DOHH2 (cell line): ENCODE measurements around the gene SMIM45.

Experiments used
- H3F3A ChIP-seq: fragments of 200-600 bp; sonication (generic), shearing (Covaris generic); 2 replicates; pipeline ENCODE4 v1.6.0; 2016; ENCODE audit warnings: antibody characterized with exemption, mild to moderate bottlenecking; ENCODE audit not compliant: control insufficient read depth, insufficient read depth
- H3K27ac ChIP-seq: fragments of 200-600 bp; sonication (generic); 2 replicates; pipeline ENCODE4 v1.5.1; 2014; ENCODE audit warnings: low read depth, mild to moderate bottlenecking, low read length, moderate library complexity
- H3K27me3 ChIP-seq: fragments of 200-600 bp; sonication (generic); 2 replicates; pipeline ENCODE4 v1.6.1; 2014; ENCODE audit warnings: mild to moderate bottlenecking, low read length, mixed read lengths; ENCODE audit not compliant: control insufficient read depth
- H3K36me3 ChIP-seq: fragments of 200-600 bp; sonication (generic); 2 replicates; pipeline ENCODE4 v1.6.1; 2014; ENCODE audit warnings: mild to moderate bottlenecking, low read length, moderate library complexity, mixed read lengths; ENCODE audit not compliant: control insufficient read depth
- H3K4me1 ChIP-seq: fragments of 200-600 bp; sonication (generic); 2 replicates; pipeline ENCODE4 v1.6.1; 2014; ENCODE audit warnings: mild to moderate bottlenecking, low read length, mixed read lengths; ENCODE audit not compliant: control insufficient read depth
- H3K4me2 ChIP-seq: fragments of 200-600 bp; sonication (generic); 2 replicates; pipeline ENCODE4 v1.6.0; 2014; ENCODE audit warnings: mild to moderate bottlenecking, low read length, moderate library complexity
- H3K4me3 ChIP-seq: fragments of 200-600 bp; sonication (generic); 2 replicates; pipeline ENCODE4 v1.5.1; 2014; ENCODE audit warnings: mild to moderate bottlenecking, low read length, mixed read lengths
- H3K79me2 ChIP-seq: fragments of 200-600 bp; sonication (generic); 2 replicates; pipeline ENCODE4 v1.6.1; 2014; ENCODE audit warnings: mild to moderate bottlenecking, low read length, mixed read lengths; ENCODE audit not compliant: control insufficient read depth
- H3K9me2 ChIP-seq: fragments of 200-600 bp; sonication (generic); replicated peaks from 2 replicates; pipeline ENCODE4 v1.6.1; 2014; ENCODE audit warnings: mild to moderate bottlenecking, low read length, mixed read lengths; ENCODE audit not compliant: control insufficient read depth
- H3K9me3 ChIP-seq: fragments of 200-600 bp; sonication (generic); 2 replicates; pipeline ENCODE4 v1.6.1; 2014; ENCODE audit warnings: antibody characterized with exemption, low read length, mixed read lengths; ENCODE audit not compliant: control insufficient read depth, insufficient read depth
- H4K20me1 ChIP-seq: fragments of 200-600 bp; sonication (generic); 2 replicates; pipeline ENCODE4 v1.6.0; 2014; ENCODE audit warnings: low read depth, mild to moderate bottlenecking, antibody characterized with exemption, low read length, moderate library complexity; ENCODE audit not compliant: control insufficient read depth, insufficient read depth
- EZH2phosphoT487 ChIP-seq: fragments of 200-600 bp; sonication (generic); IDR thresholded peaks from 2 replicates; pipeline ENCODE4 v1.6.1; 2017; ENCODE audit warnings: borderline replicate concordance, mild to moderate bottlenecking, antibody characterized with exemption, low read length, moderate library complexity, mixed read lengths
- TF ChIP-seq, protein P1 (sequence below): fragments of 200-600 bp; sonication (generic); IDR thresholded peaks from one replicate; pipeline ENCODE4 v1.5.1; 2014; ENCODE audit warnings: antibody characterized with exemption, mild to moderate bottlenecking, low read depth, low read length; ENCODE audit not compliant: poor library complexity, severe bottlenecking

SMIM45 gene

GRCh38 chr22:41952713-41953112, 763 bp downstream of the SMIM45 start:
- no peaks in the 10 kb centered on the region for H4K20me1 ChIP-seq
- peak overlapping the region; percentile 60 for H3K27ac ChIP-seq
- H3K36me3 ChIP-seq = no peaks in the 10 kb centered on the region
- H3K4me1 ChIP-seq = peaks cover 83% of the 10 kb centered on the region
- peaks cover 23% of the 10 kb centered on the region for H3F3A ChIP-seq
- H3K27me3 ChIP-seq = no peaks in the 10 kb centered on the region
- peak overlapping the region; percentile 46 for H3K4me3 ChIP-seq
- H3K4me2 ChIP-seq = peak overlapping the region; percentile 75
- TF ChIP-seq, protein P1, sequence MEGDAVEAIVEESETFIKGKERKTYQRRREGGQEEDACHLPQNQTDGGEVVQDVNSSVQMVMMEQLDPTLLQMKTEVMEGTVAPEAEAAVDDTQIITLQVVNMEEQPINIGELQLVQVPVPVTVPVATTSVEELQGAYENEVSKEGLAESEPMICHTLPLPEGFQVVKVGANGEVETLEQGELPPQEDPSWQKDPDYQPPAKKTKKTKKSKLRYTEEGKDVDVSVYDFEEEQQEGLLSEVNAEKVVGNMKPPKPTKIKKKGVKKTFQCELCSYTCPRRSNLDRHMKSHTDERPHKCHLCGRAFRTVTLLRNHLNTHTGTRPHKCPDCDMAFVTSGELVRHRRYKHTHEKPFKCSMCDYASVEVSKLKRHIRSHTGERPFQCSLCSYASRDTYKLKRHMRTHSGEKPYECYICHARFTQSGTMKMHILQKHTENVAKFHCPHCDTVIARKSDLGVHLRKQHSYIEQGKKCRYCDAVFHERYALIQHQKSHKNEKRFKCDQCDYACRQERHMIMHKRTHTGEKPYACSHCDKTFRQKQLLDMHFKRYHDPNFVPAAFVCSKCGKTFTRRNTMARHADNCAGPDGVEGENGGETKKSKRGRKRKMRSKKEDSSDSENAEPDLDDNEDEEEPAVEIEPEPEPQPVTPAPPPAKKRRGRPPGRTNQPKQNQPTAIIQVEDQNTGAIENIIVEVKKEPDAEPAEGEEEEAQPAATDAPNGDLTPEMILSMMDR = no peak
- TF ChIP-seq EZH2phosphoT487 = no peak
- H3K9me3 ChIP-seq = no peaks in the 10 kb centered on the region
- peaks cover 38% of the 10 kb centered on the region for H3K79me2 ChIP-seq
- H3K9me2 ChIP-seq = no peaks in the 10 kb centered on the region

DNA sequence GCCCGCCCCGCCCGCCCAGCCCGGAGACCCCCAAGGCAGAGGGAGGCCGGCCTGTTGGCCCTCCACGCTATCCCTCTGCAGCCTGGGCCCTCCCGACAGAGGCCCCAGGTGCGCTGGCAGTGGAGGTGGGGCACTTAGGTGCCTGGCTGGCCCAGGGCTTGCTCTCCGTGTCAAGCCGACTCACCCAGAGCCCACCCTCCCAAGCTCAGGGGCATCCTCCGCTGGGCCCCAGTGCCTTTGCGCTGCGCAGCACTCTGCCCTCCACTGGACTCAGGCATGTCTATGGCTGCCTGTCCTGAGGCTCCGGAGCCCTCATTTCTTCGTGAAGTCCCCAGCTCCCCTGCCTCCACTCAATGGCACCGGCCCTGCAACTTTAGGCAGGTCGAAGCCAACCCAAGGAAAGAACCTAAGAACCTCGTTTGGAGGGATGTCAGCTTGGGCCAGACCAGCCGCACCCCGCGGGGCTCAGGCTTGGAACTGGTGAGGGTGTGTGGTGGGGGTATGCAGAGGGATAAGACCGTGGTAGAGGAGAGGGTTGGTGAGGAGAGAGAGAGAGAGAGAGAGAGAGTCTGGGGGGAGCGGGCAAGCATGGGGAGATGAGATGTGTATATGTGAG, 6.1 kb downstream of the SMIM45 start:
- Histone ChIP-seq H3K36me3 (no peaks in the 10 kb centered on the region), H3K9me3 (no peaks in the 10 kb centered on the region), H3K4me2 (peak overlapping the region; percentile 69), H4K20me1 (no peaks in the 10 kb centered on the region), H3K79me2 (no peaks in the 10 kb centered on the region), H3K27ac (no peak overlapping the region), H3K27me3 (no peaks in the 10 kb centered on the region), H3K4me3 (no peak overlapping the region; the same call in 1 of the 2 replicates), H3K9me2 (no peaks in the 10 kb centered on the region), H3K4me1 (peaks cover 48% of the 10 kb centered on the region), H3F3A (peaks cover 8% of the 10 kb centered on the region)
- TF ChIP-seq EZH2phosphoT487 = no peak
- TF ChIP-seq, protein P1 = no peak

GRCh38 chr22:41963453-41964111, 11.6 kb downstream of the SMIM45 start:
- no peak overlapping the region for H3K4me2 ChIP-seq
- TF ChIP-seq, protein P1 = no peak
- TF ChIP-seq EZH2phosphoT487 = no peak

More at GRCh38 chr22:41963453-41964111, 11.6 kb downstream of the SMIM45 start:
- H3K27ac ChIP-seq = no peak overlapping the region
- H3K4me1 ChIP-seq = peaks cover 13% of the 10 kb centered on the region
- H3F3A ChIP-seq = peaks cover 2% of the 10 kb centered on the region; the same call in 1 of the 2 replicates
- H3K79me2 ChIP-seq = no peaks in the 10 kb centered on the region
- no peak overlapping the region for H3K4me3 ChIP-seq
- H3K36me3 ChIP-seq = no peaks in the 10 kb centered on the region
- H3K9me2 ChIP-seq = no peaks in the 10 kb centered on the region
- no peaks in the 10 kb centered on the region for H3K27me3 ChIP-seq
- H3K9me3 ChIP-seq = no peaks in the 10 kb centered on the region
- H4K20me1 ChIP-seq = no peaks in the 10 kb centered on the region
